Loucy (cell line): ENCODE measurements around the gene ST8SIA1.

ENCODE experiments used
- H2AFZ ChIP-seq: fragments of 200-600 bp; sonication (generic); 2 replicates; pipeline ENCODE4 v1.6.0; 2016; ENCODE audit warnings: antibody characterized with exemption, mild to moderate bottlenecking, low read length, moderate library complexity
- H3F3A ChIP-seq: fragments of 200-600 bp; 2 replicates; pipeline ENCODE4 v1.6.0; 2016; ENCODE audit warnings: antibody characterized with exemption, low read depth, mild to moderate bottlenecking
- H3K27me3 ChIP-seq: fragments of 200-600 bp; sonication (generic); 2 replicates; pipeline ENCODE4 v1.6.1; 2014; ENCODE audit warnings: low read length, mild to moderate bottlenecking; ENCODE audit not compliant: insufficient read depth, poor library complexity, severe bottlenecking
- H3K36me3 ChIP-seq: fragments of 200-600 bp; sonication (generic); 2 replicates; pipeline ENCODE4 v1.6.1; 2016; ENCODE audit warnings: low read length; ENCODE audit not compliant: insufficient read depth
- H3K4me1 ChIP-seq: fragments of 200-600 bp; sonication (generic); 2 replicates; pipeline ENCODE4 v1.5.1; 2014; ENCODE audit warnings: low read length, mild to moderate bottlenecking; ENCODE audit not compliant: insufficient read depth, poor library complexity, severe bottlenecking
- H3K4me2 ChIP-seq: fragments of 200-600 bp; sonication (generic); 2 replicates; pipeline ENCODE4 v1.6.0; 2014; ENCODE audit warnings: antibody characterized with exemption, low read length, low read depth, mild to moderate bottlenecking; ENCODE audit not compliant: poor library complexity, severe bottlenecking
- H3K4me3 ChIP-seq: fragments of 200-600 bp; sonication (generic); 2 replicates; pipeline ENCODE4 v1.5.1; 2014; ENCODE audit warnings: low read length, mild to moderate bottlenecking, mixed read lengths; ENCODE audit not compliant: poor library complexity, severe bottlenecking
- H3K79me2 ChIP-seq: fragments of 200-600 bp; sonication (generic); 2 replicates; pipeline ENCODE4 v1.6.1; 2014; ENCODE audit warnings: low read length; ENCODE audit not compliant: insufficient read depth
- H3K9ac ChIP-seq: fragments of 200-600 bp; sonication (generic); 2 replicates; pipeline ENCODE4 v1.6.0; 2014; ENCODE audit warnings: mild to moderate bottlenecking, low read depth, low read length, moderate library complexity; ENCODE audit not compliant: poor library complexity, severe bottlenecking
- H3K9me2 ChIP-seq: fragments of 200-600 bp; sonication (generic); replicated peaks from 2 replicates; pipeline ENCODE4 v1.6.1; 2016; ENCODE audit warnings: low read depth, low read length, mixed read lengths
- H3K9me3 ChIP-seq: fragments of 200-600 bp; sonication (generic); 2 replicates; pipeline ENCODE4 v1.6.1; 2014; ENCODE audit warnings: mild to moderate bottlenecking, antibody characterized with exemption, low read length, low read depth; ENCODE audit not compliant: insufficient read depth
- H4K20me1 ChIP-seq: fragments of 200-600 bp; sonication (generic); 2 replicates; pipeline ENCODE4 v1.6.0; 2014; ENCODE audit warnings: antibody characterized with exemption, low read length, mild to moderate bottlenecking; ENCODE audit not compliant: insufficient read depth, poor library complexity, severe bottlenecking
- EZH2phosphoT487 ChIP-seq: fragments of 200-600 bp; IDR thresholded peaks from 2 replicates; pipeline ENCODE4 v1.6.1; 2018; ENCODE audit warnings: antibody characterized with exemption, mild to moderate bottlenecking, moderate library complexity, borderline replicate concordance
- TF ChIP-seq, protein P1 (sequence below): fragments of 200-600 bp; sonication (generic); conservative IDR thresholded peaks from 2 replicates; pipeline ENCODE4 v1.5.1; 2014; ENCODE audit warnings: mild to moderate bottlenecking, antibody characterized with exemption, low read length

ST8SIA1 gene

GRCh38 chr12:22310275-22310674 lies 24.2 kb downstream of the ST8SIA1 start:
- no peak overlapping the region for H2AFZ ChIP-seq
- H3K4me3 ChIP-seq: no peak overlapping the region
- no peaks in the 10 kb centered on the region for H3K9me2 ChIP-seq
- H3K4me2 ChIP-seq: no peak overlapping the region
- no peaks in the 10 kb centered on the region for H3K9me3 ChIP-seq
- no peaks in the 10 kb centered on the region for H3K36me3 ChIP-seq
- no peaks in the 10 kb centered on the region for H3F3A ChIP-seq
- H4K20me1 ChIP-seq: no peaks in the 10 kb centered on the region
- TF ChIP-seq, protein P1, sequence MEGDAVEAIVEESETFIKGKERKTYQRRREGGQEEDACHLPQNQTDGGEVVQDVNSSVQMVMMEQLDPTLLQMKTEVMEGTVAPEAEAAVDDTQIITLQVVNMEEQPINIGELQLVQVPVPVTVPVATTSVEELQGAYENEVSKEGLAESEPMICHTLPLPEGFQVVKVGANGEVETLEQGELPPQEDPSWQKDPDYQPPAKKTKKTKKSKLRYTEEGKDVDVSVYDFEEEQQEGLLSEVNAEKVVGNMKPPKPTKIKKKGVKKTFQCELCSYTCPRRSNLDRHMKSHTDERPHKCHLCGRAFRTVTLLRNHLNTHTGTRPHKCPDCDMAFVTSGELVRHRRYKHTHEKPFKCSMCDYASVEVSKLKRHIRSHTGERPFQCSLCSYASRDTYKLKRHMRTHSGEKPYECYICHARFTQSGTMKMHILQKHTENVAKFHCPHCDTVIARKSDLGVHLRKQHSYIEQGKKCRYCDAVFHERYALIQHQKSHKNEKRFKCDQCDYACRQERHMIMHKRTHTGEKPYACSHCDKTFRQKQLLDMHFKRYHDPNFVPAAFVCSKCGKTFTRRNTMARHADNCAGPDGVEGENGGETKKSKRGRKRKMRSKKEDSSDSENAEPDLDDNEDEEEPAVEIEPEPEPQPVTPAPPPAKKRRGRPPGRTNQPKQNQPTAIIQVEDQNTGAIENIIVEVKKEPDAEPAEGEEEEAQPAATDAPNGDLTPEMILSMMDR: no peak
- TF ChIP-seq EZH2phosphoT487: no peak
- no peaks in the 10 kb centered on the region for H3K4me1 ChIP-seq
- H3K79me2 ChIP-seq: no peaks in the 10 kb centered on the region
- no peaks in the 10 kb centered on the region for H3K27me3 ChIP-seq
- no peak overlapping the region for H3K9ac ChIP-seq

DNA sequence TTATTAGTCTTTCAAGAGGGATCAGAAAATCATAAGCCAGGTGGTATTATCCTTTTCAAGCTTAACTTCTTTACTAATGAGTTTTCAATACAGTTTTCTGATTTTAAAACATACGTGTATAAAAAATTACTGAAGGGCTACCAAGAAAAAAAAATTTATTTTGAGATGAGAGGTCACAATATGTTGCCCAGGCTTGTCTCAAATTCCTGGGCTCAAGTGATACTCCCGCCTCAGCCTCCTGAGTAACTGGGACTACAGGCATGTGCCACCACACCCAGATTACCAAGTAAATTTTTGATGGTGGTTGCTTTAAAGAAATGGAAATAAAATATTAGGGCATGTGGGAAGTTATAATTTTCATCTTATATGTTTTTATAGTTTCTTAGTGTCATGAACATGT lies 26.7 kb downstream of the ST8SIA1 start:
- Histone ChIP-seq H3K79me2 (no peaks in the 10 kb centered on the region), H3K27me3 (no peaks in the 10 kb centered on the region), H3K36me3 (no peaks in the 10 kb centered on the region), H3K9ac (no peak overlapping the region), H3K4me1 (no peaks in the 10 kb centered on the region), H3F3A (no peaks in the 10 kb centered on the region), H3K4me3 (no peak overlapping the region), H2AFZ (no peak overlapping the region), H3K4me2 (no peak overlapping the region), H4K20me1 (no peaks in the 10 kb centered on the region), H3K9me2 (no peaks in the 10 kb centered on the region), H3K9me3 (no peaks in the 10 kb centered on the region; the same call in 1 of the 2 replicates)
- no peak for TF ChIP-seq EZH2phosphoT487
- TF ChIP-seq, protein P1: no peak

GRCh38 chr12:22306311-22306710 lies 28.2 kb downstream of the ST8SIA1 start:
- Histone ChIP-seq H4K20me1 (no peaks in the 10 kb centered on the region), H2AFZ (no peak overlapping the region), H3K4me1 (no peaks in the 10 kb centered on the region), H3K9me2 (no peaks in the 10 kb centered on the region), H3K4me3 (no peak overlapping the region), H3K4me2 (no peak overlapping the region), H3K27me3 (no peaks in the 10 kb centered on the region), H3F3A (no peaks in the 10 kb centered on the region), H3K36me3 (no peaks in the 10 kb centered on the region), H3K9ac (no peak overlapping the region), H3K9me3 (peaks cover 8% of the 10 kb centered on the region; the same call in 1 of the 2 replicates), H3K79me2 (no peaks in the 10 kb centered on the region)
- TF ChIP-seq, protein P1: no peak
- TF ChIP-seq EZH2phosphoT487: no peak
